GM19238 (cell line): ENCODE data around the gene GDF7.

Experiments used
- DNase-seq: peaks from one replicate; pipeline ENCODE4 v3.0.0; 2011; ENCODE audit warnings: low spot score; ENCODE audit not compliant: insufficient read length

Gene GDF7

GRCh38 chr2:20666304-20667150 lies at the start of gene GDF7:
Gene GDF7, plus strand, starts transcription at chr2:20667144. Its CDS starts 96 bp downstream, at chr2:20667240.
- no peak for DNase-seq

- DNase-seq = no peak
Observed at GRCh38 chr2:20617892-20618467, 49.0 kb upstream of the GDF7 start.

GRCh38 chr2:20618468-20618885 lies 48.5 kb upstream of the GDF7 start:
- DNase-seq = no peak

- DNase-seq = no peak
Observed at GRCh38 chr2:20618886-20619521, 47.9 kb upstream of the GDF7 start.

- no peak for DNase-seq
Observed at GRCh38 chr2:20619624-20620024, 47.3 kb upstream of the GDF7 start.

- no peak for DNase-seq
Observed at GRCh38 chr2:20620271-20620681, 46.7 kb upstream of the GDF7 start.

- no peak for DNase-seq
Observed at GRCh38 chr2:20620696-20621365, 46.1 kb upstream of the GDF7 start.

GRCh38 chr2:20621366-20622295 lies 45.3 kb upstream of the GDF7 start:
- DNase-seq = no peak

- no peak for DNase-seq
Observed at GRCh38 chr2:20622296-20622686, 44.7 kb upstream of the GDF7 start.

GRCh38 chr2:20622731-20623130 lies 44.2 kb upstream of the GDF7 start:
- DNase-seq = no peak

GRCh38 chr2:20623241-20623640 lies 43.7 kb upstream of the GDF7 start:
- no peak for DNase-seq

- no peak for DNase-seq
Observed at GRCh38 chr2:20623741-20624155, 43.2 kb upstream of the GDF7 start.

- DNase-seq = no peak
Observed at GRCh38 chr2:20624156-20624883, 42.6 kb upstream of the GDF7 start.

GRCh38 chr2:20624884-20625485 lies 42.0 kb upstream of the GDF7 start:
- DNase-seq = no peak

- DNase-seq = no peak
Observed at GRCh38 chr2:20625491-20626391, 41.2 kb upstream of the GDF7 start.

GRCh38 chr2:20626392-20626697 lies 40.6 kb upstream of the GDF7 start:
- no peak for DNase-seq

- DNase-seq = no peak
Observed at GRCh38 chr2:20626698-20627513, 40.0 kb upstream of the GDF7 start.
